Measurements from ENCODE around the gene SLC5A2.
"Not testable (repeated sequence)": the region's sequence is repeated elsewhere in the genome, so short reads cannot be mapped to it uniquely, and the experiment has no call there.

SLC5A2 gene

GRCh38 chr16:31530405-31530804 is 47.5 kb downstream of the SLC5A2 start:
- DNase-seq, result no peak

- DNase-seq, result no peak
Observed at GRCh38 chr16:31531096-31531495, 48.2 kb downstream of the SLC5A2 start.

- no peak for DNase-seq
Observed at GRCh38 chr16:31532120-31532519, 49.2 kb downstream of the SLC5A2 start.

GRCh38 chr16:31532896-31533295 is 50.0 kb downstream of the SLC5A2 start:
- DNase-seq, result no peak

GRCh38 chr16:31535737-31536136 is 52.8 kb downstream of the SLC5A2 start:
- no peak for DNase-seq

GRCh38 chr16:31536804-31537361 is 54.0 kb downstream of the SLC5A2 start:
- DNase-seq, result no peak

GRCh38 chr16:31537362-31538242 is 54.7 kb downstream of the SLC5A2 start:
- DNase-seq, result no peak

- not testable (repeated sequence) for DNase-seq
Observed at GRCh38 chr16:31538243-31538598, 55.3 kb downstream of the SLC5A2 start.

GRCh38 chr16:31539762-31540161 is 56.8 kb downstream of the SLC5A2 start:
- DNase-seq, result not testable (repeated sequence)

All from Kasumi-1 (cell line).